Adrenal gland (tissue), 5 donors: ENCODE data around the gene RUFY1.

Experiments used
- CTCF ChIP-seq, 6 experiments: fragments of 450-650 bp in 4 of 6; fragments of 200-600 bp in 2 of 6; sonication (generic) in 1 of 6; IDR thresholded peaks; 1 replicate in 5 of 6; 2 replicates in 1 of 6; pipeline versions ENCODE4 v1.5.1 to v1.8.0; 2016 to 2021; ENCODE audit warnings: antibody characterized with exemption in 6 of 6, mild to moderate bottlenecking in 2 of 6, moderate library complexity in 1 of 6
- POLR2A ChIP-seq, 2 donors: fragments of 450-650 bp; IDR thresholded peaks; one replicate each; pipeline ENCODE4 v1.6.1; 2017; ENCODE audit warnings: antibody characterized with exemption in 2 of 2, mild to moderate bottlenecking in 2 of 2, moderate library complexity in 1 of 2
- donor health status: DM: no; HTN: no; CAD: no.

- TF ChIP-seq CTCF (IDR thresholded peaks at IDR 0.05) = no peak
- TF ChIP-seq POLR2A (IDR thresholded peaks at IDR 0.05) = no peak
Measured at GRCh38 chr5:179648410-179648809, 98.1 kb downstream of the RUFY1 start.
